GM18498 (cell line): Measurements from ENCODE around the gene CTNNA1.
"Not testable (repeated sequence)": the region's sequence is repeated elsewhere in the genome, so short reads cannot be mapped to it uniquely, and the experiment has no call there.

ENCODE experiments used
- ATAC-seq: cut with Tn5 transposase; IDR thresholded peaks from one replicate; pipeline ENCODE4 v1.9.1; 2021; ENCODE audit warnings: mild to moderate bottlenecking, moderate library complexity; ENCODE audit not compliant: unreplicated experiment

The CTNNA1 gene

GRCh38 chr5:138752951-138753793 lies at the start of gene CTNNA1:
Gene CTNNA1 (plus strand): TSS chr5:138753425. CDS start chr5:138781925, 28,500 bp downstream.
- peak; percentile 73 for ATAC-seq

- not testable (repeated sequence) for ATAC-seq
These were observed 49.4 kb upstream of the CTNNA1 start for GRCh38 chr5:138703777-138704176.

GRCh38 chr5:138705007-138705406 lies 48.2 kb upstream of the CTNNA1 start:
- no peak for ATAC-seq

- no peak for ATAC-seq
These were observed 47.7 kb upstream of the CTNNA1 start for GRCh38 chr5:138705567-138705966.

GRCh38 chr5:138706655-138707480 lies 46.4 kb upstream of the CTNNA1 start:
- ATAC-seq, result no peak

- no peak for ATAC-seq
These were observed 44.4 kb upstream of the CTNNA1 start for GRCh38 chr5:138708791-138709190.

- no peak for ATAC-seq
These were observed 44.0 kb upstream of the CTNNA1 start for GRCh38 chr5:138709202-138709601.

- ATAC-seq, result no peak
These were observed 42.1 kb upstream of the CTNNA1 start for GRCh38 chr5:138711087-138711486.

- ATAC-seq, result no peak
These were observed 41.4 kb upstream of the CTNNA1 start for GRCh38 chr5:138711811-138712210.

GRCh38 chr5:138712324-138712723 lies 40.9 kb upstream of the CTNNA1 start:
- no peak for ATAC-seq

GRCh38 chr5:138712791-138713190 lies 40.4 kb upstream of the CTNNA1 start:
- no peak for ATAC-seq

GRCh38 chr5:138713247-138713646 lies 40.0 kb upstream of the CTNNA1 start:
- no peak for ATAC-seq

- ATAC-seq, result no peak
These were observed 38.5 kb upstream of the CTNNA1 start for GRCh38 chr5:138714694-138715093.

GRCh38 chr5:138715931-138716432 lies 37.2 kb upstream of the CTNNA1 start:
- not testable (repeated sequence) for ATAC-seq

GRCh38 chr5:138716456-138716924 lies 36.7 kb upstream of the CTNNA1 start:
- no peak for ATAC-seq

GRCh38 chr5:138717399-138717798 lies 35.8 kb upstream of the CTNNA1 start:
- no peak for ATAC-seq

GRCh38 chr5:138719811-138720210 lies 33.4 kb upstream of the CTNNA1 start:
- ATAC-seq, result no peak

GRCh38 chr5:138720840-138721239 lies 32.4 kb upstream of the CTNNA1 start:
- no peak for ATAC-seq

GRCh38 chr5:138721979-138722378 lies 31.2 kb upstream of the CTNNA1 start:
- ATAC-seq, result no peak

GRCh38 chr5:138722544-138723177 lies 30.6 kb upstream of the CTNNA1 start:
- ATAC-seq, result no peak
